ENCODE data around the gene KCNN2. TPM values are rescaled to one million over a fixed set of nuclear protein-coding genes. Genes with fewer than 3 reads are reported as not detected.
"Not testable (repeated sequence)": the region's sequence is repeated elsewhere in the genome, so short reads cannot be mapped to it uniquely, and the experiment has no call there.

The KCNN2 gene
- total RNA-seq, 2 experiments from 2014 or later = not detected

DNA sequence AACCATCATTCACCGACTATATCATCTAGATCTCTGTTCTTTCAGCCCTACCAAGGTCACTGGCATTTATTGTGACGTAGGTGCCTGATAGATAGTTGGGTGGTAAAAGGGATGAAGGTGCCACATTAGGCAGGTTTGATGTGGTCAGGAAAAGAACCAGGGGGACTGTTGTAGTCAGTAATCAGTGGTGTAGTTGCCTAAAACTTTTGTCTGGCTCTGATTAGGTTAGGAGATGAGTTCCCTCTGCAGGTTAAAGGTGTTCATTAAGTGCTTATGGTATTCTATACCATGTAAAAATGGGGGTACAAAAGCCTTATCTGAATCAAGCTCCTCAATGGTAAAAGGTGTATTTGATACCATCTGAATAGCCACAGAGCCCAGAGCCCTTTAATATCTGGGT is 55.6 kb downstream of the KCNN2 start:
- POLR2A ChIA-PET = no interaction called here
- CTCF ChIA-PET = no interaction called here

- ChIA-PET CTCF (no interaction called here), POLR2A (no interaction called here)
These were observed 56.6 kb downstream of the KCNN2 start for GRCh38 chr5:114418176-114419066.

GRCh38 chr5:114419067-114419388 is 57.2 kb downstream of the KCNN2 start:
- POLR2A ChIA-PET = no interaction called here
- CTCF ChIA-PET = no interaction called here

- CTCF ChIA-PET = no interaction called here
- POLR2A ChIA-PET = no interaction called here
These were observed 58.1 kb downstream of the KCNN2 start for GRCh38 chr5:114419959-114420358.

GRCh38 chr5:114427204-114427603 is 65.3 kb downstream of the KCNN2 start:
- POLR2A ChIA-PET = no interaction called here
- CTCF ChIA-PET = no interaction called here

- ChIA-PET POLR2A (no interaction called here), CTCF (no interaction called here)
These were observed 68.7 kb downstream of the KCNN2 start for GRCh38 chr5:114430532-114430931.

DNA sequence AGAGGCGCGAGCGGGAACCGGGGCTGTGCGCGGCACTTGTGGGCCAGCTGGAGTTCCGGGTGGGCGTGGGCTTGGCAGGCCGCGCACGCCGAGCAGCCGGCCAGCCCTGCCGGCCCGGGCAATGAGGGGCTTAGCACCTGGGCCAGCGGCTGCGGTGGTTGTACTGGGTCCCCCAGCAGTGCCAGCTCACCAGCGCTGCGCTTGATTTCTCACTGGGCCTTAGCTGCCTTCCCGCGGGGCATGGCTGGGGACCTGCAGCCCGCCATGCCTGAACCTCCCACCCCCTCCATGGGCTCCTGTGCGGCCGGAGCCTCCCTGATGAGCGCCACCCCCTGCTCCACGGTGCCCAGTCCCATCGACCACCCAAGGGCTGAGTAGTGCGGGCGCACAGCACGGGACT is 70.8 kb downstream of the KCNN2 start:
- POLR2A ChIA-PET, CTCF ChIA-PET: not testable (repeated sequence)

- CTCF ChIA-PET = interaction anchor here (0.9 kb wide), 1 partner anchor 23 kb away, joined by 3 read pairs; no protein-coding TSS in a partner anchor
- POLR2A ChIA-PET = no interaction called here
These were observed 72.7 kb downstream of the KCNN2 start for GRCh38 chr5:114434396-114435219.

GRCh38 chr5:114435220-114435481 is 73.3 kb downstream of the KCNN2 start:
- POLR2A ChIA-PET = no interaction called here

GRCh38 chr5:114435885-114436299 is 74.0 kb downstream of the KCNN2 start:
- ChIA-PET POLR2A (no interaction called here), CTCF (no interaction called here)

More at GRCh38 chr5:114435220-114435481, 73.3 kb downstream of the KCNN2 start:
- CTCF ChIA-PET = no interaction called here

- ChIA-PET POLR2A (no interaction called here), CTCF (no interaction called here)
These were observed 76.1 kb downstream of the KCNN2 start for GRCh38 chr5:114437936-114438335.

DNA sequence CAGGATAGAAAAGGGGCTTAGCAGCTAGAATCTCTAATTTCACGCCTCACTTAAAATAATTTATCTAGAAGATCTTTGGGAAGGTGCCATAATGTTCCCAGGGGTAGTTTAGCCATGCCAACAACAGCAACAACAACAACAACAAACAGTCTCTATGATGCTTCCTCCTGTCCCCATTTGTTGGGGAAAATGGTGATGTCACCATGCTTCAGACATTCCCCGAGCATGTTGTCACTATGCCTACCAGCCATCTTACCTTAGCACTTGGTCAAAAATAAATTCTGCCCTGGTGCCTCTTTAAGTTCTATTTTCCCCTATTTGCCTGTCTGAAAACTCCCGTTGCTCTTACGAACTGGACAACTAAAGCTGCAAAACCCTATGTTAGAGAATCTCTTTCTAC is 76.6 kb downstream of the KCNN2 start:
- CTCF ChIA-PET = no interaction called here
- POLR2A ChIA-PET = no interaction called here

- ChIA-PET POLR2A (no interaction called here), CTCF (no interaction called here)
These were observed 85.4 kb downstream of the KCNN2 start for GRCh38 chr5:114447084-114447773.

DNA sequence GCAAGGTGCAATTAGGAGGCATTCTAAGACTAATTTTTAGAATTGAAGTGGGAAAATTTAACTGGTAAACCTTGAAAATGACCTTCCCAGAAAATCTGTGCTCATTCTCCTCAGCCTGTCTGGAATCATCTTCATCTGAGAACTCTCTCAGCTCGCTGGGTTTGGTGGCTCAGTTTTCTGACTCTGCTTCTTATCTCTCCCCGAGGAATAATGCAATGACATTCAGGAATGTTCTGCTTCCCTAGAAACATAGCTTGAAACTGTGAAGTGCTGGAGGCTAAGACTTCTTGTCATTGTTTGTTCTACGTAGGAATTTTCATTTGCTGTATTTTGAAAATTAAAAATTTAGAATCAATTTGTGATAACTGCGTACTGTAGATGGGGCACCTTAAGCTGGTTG is 86.6 kb downstream of the KCNN2 start:
- POLR2A ChIA-PET = no interaction called here
- CTCF ChIA-PET = interaction anchor here (1.4 kb wide), 1 partner anchor 831 kb away, joined by 3 read pairs; no protein-coding TSS in a partner anchor

- ChIA-PET POLR2A (no interaction called here), CTCF (interaction anchor here (1.3 to 2.0 kb wide), 3 partner anchors 770 to 838 kb away, joined by 3 to 6 read pairs (median 4); no protein-coding TSS in a partner anchor)
These were observed 88.1 kb downstream of the KCNN2 start for GRCh38 chr5:114449860-114450421.

GRCh38 chr5:114450437-114450836 is 88.6 kb downstream of the KCNN2 start:
- POLR2A ChIA-PET = no interaction called here
- CTCF ChIA-PET = interaction anchor here (1.3 to 2.0 kb wide), 2 partner anchors 771 to 838 kb away, joined by 4 to 6 read pairs; no protein-coding TSS in a partner anchor

DNA sequence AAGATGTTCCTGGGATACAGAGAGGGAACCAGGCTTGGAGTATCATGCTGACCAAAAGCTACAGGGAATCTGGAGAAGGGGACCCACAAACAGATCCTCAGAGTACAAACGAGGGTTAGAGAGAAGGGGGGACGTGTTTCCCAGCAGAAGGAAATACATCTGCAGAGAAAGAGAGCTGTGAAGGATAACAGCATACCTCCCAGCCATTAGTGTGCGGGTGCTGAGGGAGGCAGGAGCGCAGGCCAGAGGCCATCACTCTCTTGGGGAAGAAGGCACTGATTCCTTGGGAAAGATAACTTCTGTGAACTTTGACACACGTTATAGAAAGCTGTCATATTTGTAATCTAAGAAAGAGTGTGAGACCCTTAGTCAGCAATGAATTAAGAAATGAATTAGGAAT is 96.9 kb downstream of the KCNN2 start:
- ChIA-PET POLR2A (no interaction called here), CTCF (no interaction called here)

- POLR2A ChIA-PET = no interaction called here
- CTCF ChIA-PET = no interaction called here
These were observed 105.3 kb downstream of the KCNN2 start for GRCh38 chr5:114467171-114467570.

GRCh38 chr5:114467729-114468128 is 105.9 kb downstream of the KCNN2 start:
- CTCF ChIA-PET = no interaction called here

DNA sequence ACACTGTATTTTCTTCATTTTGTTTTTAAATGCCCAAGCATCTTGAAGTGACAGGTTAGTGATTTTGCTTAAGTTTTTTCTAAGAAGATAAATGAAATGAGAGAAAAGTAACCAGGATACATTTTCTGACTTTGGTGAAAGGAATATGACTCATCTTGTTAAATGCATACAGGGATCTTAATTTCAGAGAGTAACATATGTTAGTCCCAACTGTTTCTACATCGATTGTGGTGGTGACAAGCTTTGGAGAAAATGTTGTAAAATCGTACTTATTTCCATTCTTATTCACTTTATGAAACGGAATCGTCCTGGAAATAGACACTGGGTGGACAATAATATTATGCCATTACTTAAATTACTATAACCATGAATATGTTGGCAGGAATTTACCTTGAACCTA is 107.5 kb downstream of the KCNN2 start:
- POLR2A ChIA-PET = no interaction called here
- CTCF ChIA-PET = no interaction called here

More at GRCh38 chr5:114467729-114468128, 105.9 kb downstream of the KCNN2 start:
- POLR2A ChIA-PET = no interaction called here

Measured in activated CD8-positive, alpha-beta memory T cell treated with anti-CD3 and anti-CD28 coated beads for 36 hours (primary cell).